ENCODE data around the gene R3HDML. TPM values are rescaled to one million over a fixed set of nuclear protein-coding genes. Genes with fewer than 3 reads are reported as not detected.
A peak's percentile ranks its signal among the peaks of the same experiment; 100 is the strongest.

The R3HDML gene
- total and polyA plus RNA-seq, 9 of the 15 experiments (the other 6 are each of a cell fraction or from before 2014, with no cell fraction given): not detected

DNA sequence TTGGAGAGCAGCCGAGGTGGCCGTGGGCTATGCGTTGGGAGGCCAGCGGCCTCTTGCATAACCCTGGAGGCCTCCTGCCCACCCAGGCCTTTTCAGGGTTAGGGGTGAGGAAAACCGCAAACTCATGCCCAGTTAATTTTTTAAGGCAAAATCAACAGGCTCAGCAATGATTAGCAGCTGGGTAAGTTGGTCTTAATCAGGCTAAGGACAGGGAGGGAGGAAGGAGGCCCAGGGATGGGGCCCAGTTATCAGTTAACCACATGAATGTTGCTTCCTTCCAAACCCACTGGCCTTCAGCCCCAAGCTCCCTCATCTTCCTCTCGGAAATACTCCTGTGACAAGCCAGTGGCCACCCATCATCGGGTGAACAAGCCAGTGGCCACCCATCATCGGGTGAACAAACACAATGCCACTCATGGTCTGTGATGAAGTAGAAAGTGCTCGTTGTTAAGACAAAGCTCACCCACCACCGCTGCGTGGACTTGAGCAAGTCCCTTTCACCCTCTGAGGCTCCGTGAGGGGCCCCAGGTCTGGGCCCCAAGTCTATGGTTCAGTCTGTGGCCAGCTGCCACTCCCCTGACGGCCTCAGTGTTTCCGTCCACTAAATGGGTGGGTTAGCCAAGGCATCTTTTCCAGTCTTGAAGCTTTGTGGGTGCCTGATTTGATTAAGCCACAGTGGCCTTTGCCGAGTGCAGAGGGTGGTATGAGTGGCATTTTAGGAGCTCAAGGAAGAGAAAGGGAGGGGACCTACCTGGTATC is 58.0 kb downstream of the R3HDML start (continued):
- TF ChIP-seq POLR2H (tag; IDR thresholded peaks at IDR 0.05; ENCODE audit: low read depth) (no peak), NR1H2 (CRISPR knock-in tag; IDR thresholded peaks at IDR 0.05) (no peak), ZNF589 (CRISPR knock-in tag; IDR thresholded peaks at IDR 0.05; ENCODE audit: low read depth) (peak; percentile 55; the same call in 1 of the 2 replicates), ZNF311 (CRISPR knock-in tag; IDR thresholded peaks at IDR 0.05) (no peak), FOXM1 (IDR thresholded peaks at IDR 0.05; ENCODE audit: low read depth) (0 out of 2 replicates have a peak, but pooled peaks have one; percentile 30), FOXM1 (CRISPR knock-in tag; IDR thresholded peaks at IDR 0.05; ENCODE audit: low read depth) (no peak), XRCC4 (IDR thresholded peaks at IDR 0.05; ENCODE audit: extremely low read depth, insufficient read depth, insufficient read length) (no peak), CAMTA2 (CRISPR knock-in tag; conservative IDR thresholded peaks at IDR 0.05) (no peak), SMARCA5 (IDR thresholded peaks at IDR 0.05) (0 out of 2 replicates have a peak, but pooled peaks have one; percentile 63), NCOA2 (IDR thresholded peaks at IDR 0.05; ENCODE audit: partially characterized antibody in 2 of 2) (no peak), SLC30A9 (CRISPR knock-in tag; IDR thresholded peaks at IDR 0.05) (no peak), MAFF (IDR thresholded peaks at IDR 0.05; ENCODE audit: low read length) (no peak), SMC3 (conservative IDR thresholded peaks at IDR 0.05; ENCODE audit: insufficient read depth, low read depth, low read length) (no peak)
- TF ChIP-seq, protein P1, sequence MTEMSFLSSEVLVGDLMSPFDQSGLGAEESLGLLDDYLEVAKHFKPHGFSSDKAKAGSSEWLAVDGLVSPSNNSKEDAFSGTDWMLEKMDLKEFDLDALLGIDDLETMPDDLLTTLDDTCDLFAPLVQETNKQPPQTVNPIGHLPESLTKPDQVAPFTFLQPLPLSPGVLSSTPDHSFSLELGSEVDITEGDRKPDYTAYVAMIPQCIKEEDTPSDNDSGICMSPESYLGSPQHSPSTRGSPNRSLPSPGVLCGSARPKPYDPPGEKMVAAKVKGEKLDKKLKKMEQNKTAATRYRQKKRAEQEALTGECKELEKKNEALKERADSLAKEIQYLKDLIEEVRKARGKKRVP (CRISPR knock-in tag; IDR thresholded peaks at IDR 0.05): no peak
- TF ChIP-seq, protein P2, sequence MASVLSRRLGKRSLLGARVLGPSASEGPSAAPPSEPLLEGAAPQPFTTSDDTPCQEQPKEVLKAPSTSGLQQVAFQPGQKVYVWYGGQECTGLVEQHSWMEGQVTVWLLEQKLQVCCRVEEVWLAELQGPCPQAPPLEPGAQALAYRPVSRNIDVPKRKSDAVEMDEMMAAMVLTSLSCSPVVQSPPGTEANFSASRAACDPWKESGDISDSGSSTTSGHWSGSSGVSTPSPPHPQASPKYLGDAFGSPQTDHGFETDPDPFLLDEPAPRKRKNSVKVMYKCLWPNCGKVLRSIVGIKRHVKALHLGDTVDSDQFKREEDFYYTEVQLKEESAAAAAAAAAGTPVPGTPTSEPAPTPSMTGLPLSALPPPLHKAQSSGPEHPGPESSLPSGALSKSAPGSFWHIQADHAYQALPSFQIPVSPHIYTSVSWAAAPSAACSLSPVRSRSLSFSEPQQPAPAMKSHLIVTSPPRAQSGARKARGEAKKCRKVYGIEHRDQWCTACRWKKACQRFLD (CRISPR knock-in tag; IDR thresholded peaks at IDR 0.05): no peak

Data from K562 (cell line).